Lower lobe of right lung (tissue), 2 donors: ENCODE results near the gene PHACTR3. TPM values are rescaled to one million over a fixed set of nuclear protein-coding genes. Genes with fewer than 3 reads are reported as not detected.

Source experiments
- ATAC-seq, 2 donors: fragments of 200-7000 bp; cut with Tn5 transposase; one replicate each; pipeline ENCODE4 v1.9.1; 2020 to 2022; ENCODE audit warnings: mild to moderate bottlenecking in 2 of 2, moderate library complexity in 2 of 2
- DNase-seq: peaks from one replicate; pipeline ENCODE4 v3.0.0-alpha.2; 2020
- H3K27ac ChIP-seq: fragments of 200-600 bp; one replicate; pipeline ENCODE4 v1.8.0; 2022
- H3K27me3 ChIP-seq: fragments of 200-600 bp; one replicate; pipeline ENCODE4 v1.8.0; 2022; ENCODE audit warnings: low read depth
- H3K36me3 ChIP-seq: fragments of 200-600 bp; one replicate; pipeline ENCODE4 v1.8.0; 2022; ENCODE audit warnings: mild to moderate bottlenecking
- H3K4me1 ChIP-seq: fragments of 200-600 bp; one replicate; pipeline ENCODE4 v1.8.0; 2022
- H3K4me3 ChIP-seq: fragments of 200-600 bp; one replicate; pipeline ENCODE4 v1.8.0; 2022; ENCODE audit warnings: mild to moderate bottlenecking
- H3K9me3 ChIP-seq: fragments of 200-600 bp; one replicate; pipeline ENCODE4 v1.8.0; 2022
- intact Hi-C: fragments of 100-400 bp; cut with DNase I; formaldehyde crosslinking; loops from one replicate; pipeline ENCODE4 v1.11.0; 2022
- total RNA-seq: library from RNA; stranded (reverse); fragmentation: NEBNext Ultra II Directional; extraction: Animal tissue kit (Norgen Biotek cat#: 25700); gene quantifications from one replicate; pipeline ENCODE4 v1.2.1, GENCODE V29; 2021
- TF ChIP-seq, protein P1 (sequence below): fragments of 200-600 bp; IDR thresholded peaks from one replicate; pipeline ENCODE4 v1.8.0; 2022; ENCODE audit warnings: antibody characterized with exemption, mild to moderate bottlenecking
- donor health status: DM: no; HTN: yes; CAD: no; lungs with severe emphysema.

PHACTR3 gene
- total RNA-seq, 1 donor from 2014 or later = 9.0 TPM

DNA sequence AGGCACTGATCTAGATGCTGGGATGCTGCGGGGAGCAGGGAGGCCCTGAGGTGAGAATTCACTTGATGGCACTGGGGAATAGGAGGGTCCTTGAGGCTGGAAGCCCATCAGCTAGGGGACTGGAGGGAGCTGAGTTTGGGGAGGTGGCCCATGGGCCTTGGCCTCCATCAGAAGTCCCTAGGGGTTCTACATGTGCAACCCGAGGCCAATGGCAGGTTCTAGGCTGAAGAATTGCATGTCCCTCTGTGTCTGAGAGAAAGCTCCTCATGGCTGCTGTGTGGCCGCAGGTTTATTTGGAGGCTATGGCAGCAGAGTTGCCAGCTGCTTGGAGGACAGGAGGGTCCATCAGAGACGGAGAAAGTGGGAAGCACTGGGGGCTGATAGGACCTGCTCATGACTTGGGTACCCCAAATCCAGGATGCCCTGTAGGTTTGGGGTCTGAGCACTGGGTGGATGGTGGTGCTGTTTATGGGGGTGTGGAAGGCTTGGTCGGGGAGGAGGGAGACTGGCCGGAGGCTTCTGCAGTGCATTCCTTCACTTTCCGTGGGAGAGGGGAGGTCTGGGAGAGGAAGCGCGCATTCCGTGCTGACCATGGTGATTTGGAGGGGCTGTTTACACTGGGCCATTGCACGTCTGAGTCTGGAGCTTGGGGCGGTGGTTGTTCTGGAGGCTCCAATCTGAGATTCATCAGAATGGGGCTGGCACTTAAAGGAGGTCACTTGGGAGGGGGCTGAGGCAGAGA is 24.8 kb upstream of the PHACTR3 start:
- Histone ChIP-seq H3K27ac (no peak overlapping the region), H3K36me3 (no peaks in the 10 kb centered on the region), H3K4me1 (peaks cover 5% of the 10 kb centered on the region), H3K27me3 (peaks cover 36% of the 10 kb centered on the region), H3K4me3 (no peak overlapping the region), H3K9me3 (no peaks in the 10 kb centered on the region)
- TF ChIP-seq, protein P1, sequence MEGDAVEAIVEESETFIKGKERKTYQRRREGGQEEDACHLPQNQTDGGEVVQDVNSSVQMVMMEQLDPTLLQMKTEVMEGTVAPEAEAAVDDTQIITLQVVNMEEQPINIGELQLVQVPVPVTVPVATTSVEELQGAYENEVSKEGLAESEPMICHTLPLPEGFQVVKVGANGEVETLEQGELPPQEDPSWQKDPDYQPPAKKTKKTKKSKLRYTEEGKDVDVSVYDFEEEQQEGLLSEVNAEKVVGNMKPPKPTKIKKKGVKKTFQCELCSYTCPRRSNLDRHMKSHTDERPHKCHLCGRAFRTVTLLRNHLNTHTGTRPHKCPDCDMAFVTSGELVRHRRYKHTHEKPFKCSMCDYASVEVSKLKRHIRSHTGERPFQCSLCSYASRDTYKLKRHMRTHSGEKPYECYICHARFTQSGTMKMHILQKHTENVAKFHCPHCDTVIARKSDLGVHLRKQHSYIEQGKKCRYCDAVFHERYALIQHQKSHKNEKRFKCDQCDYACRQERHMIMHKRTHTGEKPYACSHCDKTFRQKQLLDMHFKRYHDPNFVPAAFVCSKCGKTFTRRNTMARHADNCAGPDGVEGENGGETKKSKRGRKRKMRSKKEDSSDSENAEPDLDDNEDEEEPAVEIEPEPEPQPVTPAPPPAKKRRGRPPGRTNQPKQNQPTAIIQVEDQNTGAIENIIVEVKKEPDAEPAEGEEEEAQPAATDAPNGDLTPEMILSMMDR = no peak
- intact Hi-C loops = no loop called here
- ATAC-seq = no peak
- DNase-seq = no peak

DNA sequence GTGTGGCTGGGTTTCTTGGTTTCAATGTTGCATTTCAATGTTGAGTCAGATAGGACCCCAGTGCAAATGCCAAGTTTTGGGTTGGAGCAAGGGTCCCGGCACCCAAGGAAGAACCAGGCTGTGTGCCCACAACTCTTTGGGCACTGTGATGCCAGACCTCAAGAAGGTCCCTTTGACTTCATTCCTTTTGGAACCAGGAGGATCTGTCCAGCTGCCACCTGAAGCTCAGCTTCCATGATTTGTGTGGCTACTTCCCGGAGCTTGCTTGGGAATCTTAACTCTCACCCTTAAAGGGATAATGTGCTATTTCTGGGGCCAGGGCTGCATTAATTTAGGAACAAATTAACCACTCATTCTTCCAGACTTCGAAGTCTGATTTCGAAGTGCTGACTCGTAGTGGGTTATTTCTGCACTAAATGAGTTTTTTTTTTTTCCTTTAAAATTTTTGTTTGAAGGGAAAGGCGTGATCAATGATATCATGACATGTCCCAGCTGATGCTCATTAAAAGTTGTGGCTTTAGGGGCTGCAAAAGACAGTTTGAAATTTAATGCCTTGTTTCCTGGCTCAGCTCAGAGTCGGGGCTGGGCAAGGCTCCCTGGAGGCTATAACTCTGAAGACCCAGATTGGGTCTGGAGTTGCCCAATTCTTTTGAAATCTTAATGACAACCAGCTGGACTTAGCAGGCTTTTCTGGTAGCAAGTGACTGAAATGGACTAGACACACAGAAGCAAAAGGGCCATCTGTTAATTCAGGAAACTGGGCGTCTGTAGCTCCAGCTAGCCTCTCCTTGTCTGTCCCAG is 24.0 kb upstream of the PHACTR3 start:
- Histone ChIP-seq H3K4me1 (peaks cover 5% of the 10 kb centered on the region), H3K36me3 (no peaks in the 10 kb centered on the region), H3K9me3 (no peaks in the 10 kb centered on the region), H3K4me3 (no peak overlapping the region), H3K27ac (no peak overlapping the region), H3K27me3 (peaks cover 36% of the 10 kb centered on the region)
- ATAC-seq (peak in 1 of 2 donors; percentile 33), DNase-seq (no peak)
- intact Hi-C loops = no loop called here
- TF ChIP-seq, protein P1 = no peak

DNA sequence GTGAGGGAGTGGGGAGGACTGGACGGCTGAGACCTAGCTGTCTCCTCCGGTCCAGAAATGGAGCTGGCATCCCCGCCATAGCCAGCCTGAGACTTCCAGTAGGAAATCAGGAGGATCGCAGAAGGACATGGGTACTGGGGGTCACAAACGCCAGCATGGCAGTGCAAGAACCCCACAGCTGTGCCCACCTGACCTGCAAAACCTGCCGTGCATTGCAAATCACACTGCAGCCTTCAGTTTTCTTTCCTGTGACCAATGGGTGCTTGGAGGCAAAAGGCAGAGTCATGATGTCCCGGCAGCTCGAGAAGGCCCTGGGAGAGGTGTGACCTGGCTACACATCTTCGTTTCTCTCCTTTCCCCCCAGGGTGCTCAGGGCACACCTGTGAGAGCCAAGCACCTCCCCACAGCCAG is 23.3 kb upstream of the PHACTR3 start:
- ATAC-seq (no peak), DNase-seq (no peak)
- no peaks in the 10 kb centered on the region for H3K36me3 ChIP-seq
- no peak overlapping the region for H3K27ac ChIP-seq
- no peaks in the 10 kb centered on the region for H3K9me3 ChIP-seq
- intact Hi-C loops = no loop called here
- H3K4me3 ChIP-seq = no peak overlapping the region
- peaks cover 33% of the 10 kb centered on the region for H3K27me3 ChIP-seq
- TF ChIP-seq, protein P1 = no peak
- peaks cover 5% of the 10 kb centered on the region for H3K4me1 ChIP-seq

DNA sequence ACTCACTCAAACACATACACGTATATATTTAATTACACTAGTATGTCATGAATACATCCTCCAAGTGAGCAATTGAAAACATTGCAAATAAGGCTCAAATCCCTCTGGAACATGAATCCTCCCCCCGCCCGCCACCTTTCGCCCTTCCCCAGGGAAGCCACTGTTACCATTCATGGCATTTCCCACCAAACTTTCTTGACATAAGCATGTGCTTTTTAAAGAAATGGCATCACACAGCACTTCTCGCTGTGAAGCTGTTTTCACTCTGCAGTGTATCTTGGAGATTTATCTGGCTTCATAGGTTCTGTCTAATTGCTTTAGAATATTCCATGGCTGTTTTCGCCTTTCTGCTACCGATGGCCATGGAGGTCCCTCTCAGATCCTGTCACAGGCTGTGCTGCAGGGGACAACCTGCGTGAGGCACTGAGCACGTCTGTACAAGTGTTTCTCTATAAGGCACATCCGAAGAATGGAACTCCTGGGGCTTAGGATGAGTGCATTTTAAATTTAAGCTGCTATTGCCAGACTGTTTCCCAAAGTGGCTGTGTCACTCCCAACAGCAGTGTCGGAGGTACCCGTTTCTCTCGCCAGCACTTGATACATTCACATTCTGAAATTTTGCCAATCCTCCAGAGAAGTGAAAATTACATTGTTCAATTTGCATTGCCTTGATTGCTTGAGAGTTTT is 22.2 kb upstream of the PHACTR3 start:
- DNase-seq (no peak), ATAC-seq (no peak)
- Histone ChIP-seq H3K4me3 (no peak overlapping the region), H3K27me3 (peaks cover 25% of the 10 kb centered on the region), H3K4me1 (peaks cover 5% of the 10 kb centered on the region), H3K36me3 (no peaks in the 10 kb centered on the region), H3K27ac (no peak overlapping the region), H3K9me3 (no peaks in the 10 kb centered on the region)
- TF ChIP-seq, protein P1 = no peak
- intact Hi-C loops = no loop called here

DNA sequence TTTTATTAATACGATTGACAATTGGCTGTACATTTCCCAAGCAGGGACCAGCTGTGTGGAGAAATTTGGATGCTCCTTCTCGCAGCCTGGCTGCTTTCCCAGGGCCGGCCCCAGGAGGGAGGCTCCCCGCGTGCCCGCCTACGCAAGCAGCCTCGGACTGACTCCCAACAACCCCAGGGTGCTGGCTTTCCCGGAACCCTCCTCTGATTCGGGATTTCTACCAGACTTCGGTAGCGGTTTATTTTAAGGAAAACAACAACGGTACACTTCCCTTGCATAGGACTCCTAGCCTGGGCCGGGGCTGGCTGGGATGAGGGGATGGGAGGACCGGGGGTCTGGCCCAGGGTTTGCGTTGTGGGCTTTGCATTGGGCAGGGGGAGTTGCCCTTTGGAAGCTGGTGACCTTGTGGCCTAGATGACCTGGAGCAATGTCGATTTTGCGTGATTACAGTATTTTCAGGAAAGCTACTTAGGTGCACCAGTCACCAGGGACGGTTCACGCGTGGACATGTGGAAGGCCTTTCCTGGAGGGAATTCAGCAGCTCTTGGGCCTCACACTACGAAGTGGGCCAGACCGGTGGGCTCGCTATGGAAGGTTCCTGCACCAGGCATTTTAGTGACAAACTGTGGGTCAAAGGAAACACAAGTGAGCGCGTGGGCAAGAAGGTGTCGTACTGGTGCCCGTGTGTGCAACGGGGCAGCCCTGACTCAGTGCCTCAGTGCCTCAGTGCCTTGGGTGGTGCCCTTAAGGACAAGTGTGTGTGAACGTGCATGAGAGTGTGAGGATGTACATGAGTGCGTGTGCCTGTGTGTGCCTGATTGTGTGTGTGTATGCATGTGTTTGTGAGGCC is 20.7 kb upstream of the PHACTR3 start:
- peak; percentile 25 to 40 for ATAC-seq
- Histone ChIP-seq H3K27ac (no peak overlapping the region), H3K27me3 (peaks cover 13% of the 10 kb centered on the region), H3K36me3 (no peaks in the 10 kb centered on the region), H3K4me1 (peaks cover 5% of the 10 kb centered on the region), H3K4me3 (no peak overlapping the region), H3K9me3 (no peaks in the 10 kb centered on the region)
- intact Hi-C loops = no loop called here
- no peak for DNase-seq
- TF ChIP-seq, protein P1 = no peak
